ENCODE data around the gene STAT1.
A peak's percentile ranks its signal among the peaks of the same experiment; 100 is the strongest.
"Not testable (repeated sequence)": the region's sequence is repeated elsewhere in the genome, so short reads cannot be mapped to it uniquely, and the experiment has no call there.

Gene STAT1

DNA sequence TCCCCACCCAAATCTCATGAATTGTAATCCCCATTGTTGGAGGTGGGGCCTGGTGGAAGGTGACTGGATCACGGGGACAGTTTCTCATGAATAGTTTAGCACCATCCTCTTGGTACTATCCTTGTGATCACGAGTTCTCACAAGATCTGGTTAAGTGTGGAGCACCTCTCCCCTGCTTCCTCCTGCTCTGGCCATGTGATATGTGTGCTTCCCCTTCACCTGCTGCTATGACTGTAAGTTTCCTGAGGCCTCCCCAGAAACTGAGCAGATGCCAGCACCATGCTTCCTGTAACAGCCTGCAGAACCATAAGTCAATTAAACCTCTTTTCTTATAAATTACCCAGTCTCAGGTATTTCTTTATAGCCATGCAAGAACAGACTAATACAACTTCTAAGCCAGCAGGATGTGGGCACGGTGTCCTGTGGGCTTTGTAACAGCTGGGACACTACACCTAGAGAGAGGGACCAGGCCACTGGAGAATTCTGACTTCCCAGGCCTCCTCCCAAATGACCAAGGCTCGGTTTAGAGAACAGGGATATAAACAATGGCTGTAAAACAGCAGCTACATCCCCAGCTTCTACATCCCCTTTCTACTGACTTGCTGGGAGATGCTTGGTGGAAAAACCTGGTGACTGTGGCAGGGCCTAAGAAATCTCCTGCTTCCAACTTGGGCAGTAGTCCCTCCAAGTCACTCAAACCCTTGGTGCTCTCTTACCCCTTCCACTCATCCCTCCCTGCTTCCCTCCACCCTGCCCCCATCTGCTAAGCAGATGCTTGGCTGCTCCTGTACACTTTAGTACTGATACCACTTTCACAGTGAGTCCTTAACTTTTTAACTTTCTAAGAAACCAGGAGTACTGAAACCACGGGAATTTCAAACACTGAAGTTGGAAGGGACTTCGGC is 10.3 kb downstream of the STAT1 start:
- DNase-seq = no peak

DNA sequence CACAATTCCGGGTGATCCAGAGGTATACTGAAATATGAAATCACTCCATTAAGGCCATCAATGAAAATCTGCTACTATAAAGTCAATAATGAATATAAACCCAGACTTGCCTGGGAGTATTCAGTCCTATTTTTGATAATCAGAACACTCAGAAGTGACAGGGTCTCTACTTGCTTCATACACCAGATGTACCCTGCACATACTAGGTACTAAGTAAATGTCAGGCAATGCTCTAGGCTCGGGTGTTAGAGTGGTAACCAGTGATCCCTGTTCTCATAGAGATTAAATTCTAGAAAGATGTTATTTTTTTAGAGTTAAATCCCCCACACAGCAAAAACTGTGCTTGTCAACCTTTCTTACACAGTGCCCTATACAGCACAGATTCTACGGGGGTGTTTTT is 12.3 kb downstream of the STAT1 start:
- DNase-seq = no peak

DNA sequence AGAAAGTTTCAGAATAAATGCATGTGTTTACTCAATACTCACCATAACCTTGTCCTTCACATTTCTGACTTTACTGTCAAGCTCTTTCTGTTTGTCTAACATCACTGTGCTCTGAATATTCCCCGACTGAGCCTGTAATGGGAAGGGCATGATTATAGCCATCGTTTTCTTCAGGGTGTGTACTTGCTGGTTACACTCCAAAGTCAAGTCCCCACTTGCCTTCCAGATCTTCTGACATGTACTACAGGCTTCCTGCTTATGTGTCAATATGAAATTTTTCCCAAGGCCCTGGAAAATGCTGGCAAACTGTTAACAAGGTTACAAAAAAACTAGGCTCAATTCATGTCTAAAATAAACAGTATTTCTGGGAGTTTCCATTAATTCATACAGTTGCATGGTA is 12.9 kb downstream of the STAT1 start:
- no peak for DNase-seq

DNA sequence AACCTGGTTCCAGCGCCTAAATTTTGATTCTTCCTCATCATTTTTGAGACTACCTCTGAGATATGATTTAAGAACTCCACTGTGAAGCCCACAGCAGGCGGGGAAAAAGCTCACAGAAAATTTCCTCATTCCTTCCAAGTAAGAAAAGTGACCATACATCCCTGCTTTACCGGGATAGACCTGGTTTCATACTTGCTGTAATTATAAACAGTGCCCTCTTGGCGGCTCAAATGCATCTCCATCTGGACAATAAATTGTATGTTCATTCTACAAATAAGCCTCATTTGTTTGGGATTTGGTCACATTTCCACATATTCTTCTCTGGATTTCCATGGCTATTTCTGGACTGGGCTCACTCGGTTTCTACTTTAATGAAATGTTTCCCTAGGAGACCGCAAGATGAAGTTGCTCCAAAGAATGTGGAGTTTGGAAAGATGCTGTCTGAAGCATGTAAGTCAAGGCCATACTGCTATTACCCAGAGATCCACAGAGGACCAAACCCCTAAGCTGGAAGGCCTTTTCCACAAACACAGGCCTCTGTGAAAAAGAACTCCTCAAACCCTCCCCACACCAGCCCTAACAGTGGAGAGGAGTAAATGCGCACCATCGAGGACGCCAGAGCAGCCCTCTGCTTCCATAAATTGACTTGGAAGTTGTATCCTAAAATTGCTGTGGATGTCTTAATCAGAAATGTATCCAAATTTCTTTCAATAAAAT is 13.9 kb downstream of the STAT1 start:
- no peak for DNase-seq

DNA sequence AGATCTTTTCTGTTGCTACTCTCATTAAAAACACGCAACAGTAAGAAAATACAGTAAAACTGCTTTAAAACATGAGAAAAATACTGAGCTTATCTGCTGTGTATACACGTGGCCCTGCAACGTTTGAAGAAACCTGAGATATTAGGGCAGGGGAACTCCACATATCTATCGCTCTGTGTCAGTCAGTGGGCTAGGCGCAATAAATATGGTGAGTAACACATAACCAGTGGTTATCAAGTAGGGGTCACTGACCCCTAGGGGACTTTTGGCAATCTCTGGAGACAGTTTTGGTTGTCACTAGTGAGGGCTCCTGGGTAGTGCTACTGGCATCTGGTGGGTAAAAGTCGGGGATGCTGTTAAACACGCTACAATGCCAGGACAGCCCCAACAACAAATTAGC is 14.9 kb downstream of the STAT1 start:
- no peak for DNase-seq

DNA sequence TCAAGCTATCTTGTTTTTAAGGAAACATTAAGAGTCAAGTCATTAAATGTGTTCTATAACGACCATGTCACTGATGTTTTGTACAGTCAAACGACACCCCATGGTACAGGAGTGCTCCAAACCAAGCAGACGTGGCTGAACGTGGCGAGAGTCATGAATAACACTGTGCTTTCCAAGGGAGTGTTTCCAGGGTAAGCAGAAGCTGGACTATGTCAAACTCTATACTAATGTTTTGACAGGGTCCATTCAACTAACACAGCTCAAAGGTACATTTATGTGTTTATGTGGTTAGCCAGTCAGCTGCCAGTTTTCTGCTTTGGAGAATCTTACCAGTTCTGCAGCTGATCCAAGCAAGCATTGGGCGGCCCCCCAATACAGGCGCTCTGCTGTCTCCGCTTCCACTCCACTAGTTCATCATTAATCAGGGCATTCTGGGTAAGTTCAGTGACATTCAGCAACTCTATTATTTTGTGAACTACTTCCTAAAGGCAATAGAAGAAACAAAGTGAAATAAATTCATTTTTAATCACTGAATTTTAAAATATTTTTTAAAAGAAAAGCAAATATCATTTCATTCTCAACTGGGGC is 16.4 kb downstream of the STAT1 start:
- DNase-seq = no peak

DNA sequence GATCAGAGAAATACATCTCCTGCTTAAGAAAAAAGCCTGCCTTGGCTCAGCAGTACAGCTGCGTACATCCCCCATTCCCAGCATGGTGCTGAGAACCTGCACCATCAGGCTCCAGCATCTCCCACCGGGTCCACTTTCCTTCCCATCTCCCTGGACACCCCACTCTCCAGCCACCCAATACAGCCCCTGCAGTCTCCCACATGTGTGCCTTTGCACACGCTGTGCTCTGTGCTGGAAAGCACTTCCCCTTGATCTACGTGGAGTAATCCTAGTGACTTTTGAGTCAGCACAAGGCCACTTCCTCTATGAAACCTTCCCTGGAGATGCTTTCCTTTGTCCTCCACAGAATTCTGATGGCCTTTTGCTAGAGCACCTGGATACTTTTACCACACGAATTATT is 17.0 kb downstream of the STAT1 start:
- DNase-seq = no peak

DNA sequence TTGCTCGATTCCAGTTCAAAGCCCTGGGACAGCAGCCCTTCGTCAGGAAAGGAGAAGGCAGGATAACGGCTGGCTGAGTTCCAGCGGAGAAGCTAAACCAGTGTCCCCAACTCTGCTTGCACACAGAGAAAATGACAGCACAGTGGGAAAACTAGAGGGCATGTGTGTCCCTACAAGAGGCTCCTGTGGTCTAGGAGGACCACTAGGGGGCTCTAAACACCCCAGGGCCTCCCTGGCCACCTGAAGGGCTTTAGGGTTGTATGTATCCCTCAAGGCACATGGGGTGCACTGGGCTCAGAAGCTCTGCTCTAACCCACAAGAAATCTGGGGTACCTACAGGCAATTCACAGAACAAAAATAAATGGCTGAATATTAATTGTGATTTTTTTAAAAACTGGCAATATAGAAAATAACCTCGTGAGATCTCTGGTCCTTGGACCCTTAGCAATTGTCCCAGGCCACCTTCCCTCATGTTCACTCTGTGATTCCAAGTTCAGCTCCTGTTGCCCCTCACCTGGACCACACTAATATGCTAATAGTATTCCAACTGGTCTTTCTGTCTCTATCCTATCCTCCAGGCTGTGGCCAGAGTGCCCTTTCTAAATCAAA is 17.5 kb downstream of the STAT1 start:
- DNase-seq = peak in 1 of 2 experiments; percentile 6

DNA sequence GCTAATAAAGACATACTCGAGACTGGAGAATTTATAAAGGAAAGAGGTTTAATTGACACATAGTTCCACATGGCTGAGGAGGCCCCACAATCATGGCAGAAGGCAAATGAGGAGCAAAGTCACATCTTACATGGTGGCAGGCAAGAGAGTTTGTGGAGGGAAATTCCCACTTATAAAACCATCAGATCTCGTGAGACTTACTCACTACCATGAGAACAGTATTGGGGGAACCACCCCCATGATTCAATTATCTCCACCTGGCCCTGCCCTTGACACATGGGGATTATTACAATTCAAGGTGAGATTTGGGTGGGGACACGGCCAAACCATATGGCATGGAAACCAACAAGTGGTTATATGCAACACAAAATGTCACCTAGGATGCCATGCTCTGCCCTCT is 18.7 kb downstream of the STAT1 start:
- DNase-seq = not testable (repeated sequence)

DNA sequence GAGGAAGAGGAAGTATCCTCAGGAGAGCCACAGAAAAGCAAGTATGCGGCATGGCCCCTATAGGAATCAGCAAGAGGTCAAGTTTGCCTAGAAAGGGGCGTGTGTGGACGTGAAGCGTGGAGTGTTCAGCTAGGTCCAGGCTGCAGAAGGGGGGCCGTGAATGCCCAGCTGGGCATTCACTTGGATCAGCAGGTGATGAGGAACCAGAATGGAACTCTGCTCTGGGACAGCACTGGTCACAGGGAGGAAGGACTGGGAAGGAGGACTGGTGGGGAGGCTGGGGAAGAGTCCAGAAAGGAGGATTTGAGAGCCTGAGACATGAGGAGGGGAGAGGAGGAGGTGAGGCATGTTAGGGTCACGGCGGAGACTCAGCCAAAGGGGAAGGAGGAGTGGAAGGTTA is 19.8 kb downstream of the STAT1 start:
- DNase-seq = no peak

DNA sequence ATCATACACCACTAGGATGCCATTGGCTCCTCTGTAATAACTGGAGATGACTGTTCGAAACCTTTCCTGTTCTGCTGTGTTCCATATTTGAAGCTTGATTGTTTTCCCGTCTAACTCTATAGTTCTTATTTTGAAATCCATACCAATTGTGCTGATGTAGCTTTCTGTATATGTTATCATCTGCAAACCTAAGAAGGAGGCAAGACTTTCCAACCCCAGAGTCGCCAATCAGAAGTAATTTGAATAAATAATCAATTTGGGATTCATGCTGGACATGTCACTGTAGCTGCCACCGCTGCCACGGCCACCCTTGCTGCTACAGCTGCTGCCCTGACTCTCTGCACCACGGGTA is 20.7 kb downstream of the STAT1 start:
- no peak for DNase-seq

DNA sequence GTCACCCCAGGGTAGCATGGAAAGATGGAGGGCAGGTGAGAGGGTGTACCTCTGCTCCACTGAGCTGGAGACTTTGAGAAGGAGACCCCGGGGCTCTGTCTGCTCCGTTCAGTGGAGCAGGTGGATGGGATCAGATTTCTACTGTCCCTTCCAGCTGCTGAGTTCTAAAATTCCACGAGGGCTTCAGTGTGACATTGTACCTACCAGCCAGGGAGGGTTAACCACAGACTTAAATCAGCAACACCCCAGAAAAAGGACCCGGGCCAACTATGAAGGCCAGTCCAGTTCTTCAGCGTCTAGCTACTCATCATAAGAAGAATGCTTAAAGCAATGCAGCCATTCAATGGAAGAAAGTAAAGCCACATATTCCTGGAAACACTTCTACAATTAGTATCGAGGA is 23.8 kb downstream of the STAT1 start:
- no peak for DNase-seq

DNA sequence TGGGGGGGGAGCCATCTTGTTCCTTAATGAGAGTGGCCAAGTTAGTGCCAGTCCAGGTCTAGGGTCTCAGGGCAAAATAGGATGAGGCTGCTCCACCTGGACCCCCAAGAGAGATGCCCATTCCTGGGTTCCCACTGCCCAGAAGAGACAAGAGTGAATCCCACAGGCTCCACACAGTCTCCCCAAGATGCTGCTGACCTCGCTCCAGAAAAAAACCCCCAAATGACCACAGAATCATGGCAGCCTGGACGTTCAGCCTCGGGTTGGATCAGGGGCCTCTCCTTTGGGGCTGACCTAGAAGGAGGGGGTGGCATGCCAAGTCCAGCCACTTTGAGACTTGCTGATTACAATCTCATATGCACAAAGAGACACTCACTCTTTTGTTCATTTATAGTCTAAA is 25.1 kb downstream of the STAT1 start:
- DNase-seq = no peak

DNA sequence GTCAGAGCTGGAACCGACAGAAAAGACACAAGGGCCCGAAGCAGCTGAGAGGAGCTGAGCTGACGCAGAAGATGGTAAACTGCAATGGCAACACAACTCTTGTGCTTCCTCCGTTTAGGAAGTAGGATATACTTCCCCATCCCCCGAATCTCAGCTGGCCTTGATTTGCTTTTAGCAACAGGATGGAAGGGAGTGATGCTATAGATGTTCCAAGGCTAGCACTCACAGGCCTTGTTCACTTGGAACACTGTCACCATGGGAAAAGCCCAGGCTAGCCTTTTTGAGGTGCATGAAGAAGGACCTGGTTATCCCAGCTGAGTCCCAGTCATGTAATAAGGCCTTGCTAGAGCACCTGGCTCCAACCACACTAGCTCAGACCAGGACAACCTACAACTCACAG is 26.0 kb downstream of the STAT1 start:
- DNase-seq = no peak

DNA sequence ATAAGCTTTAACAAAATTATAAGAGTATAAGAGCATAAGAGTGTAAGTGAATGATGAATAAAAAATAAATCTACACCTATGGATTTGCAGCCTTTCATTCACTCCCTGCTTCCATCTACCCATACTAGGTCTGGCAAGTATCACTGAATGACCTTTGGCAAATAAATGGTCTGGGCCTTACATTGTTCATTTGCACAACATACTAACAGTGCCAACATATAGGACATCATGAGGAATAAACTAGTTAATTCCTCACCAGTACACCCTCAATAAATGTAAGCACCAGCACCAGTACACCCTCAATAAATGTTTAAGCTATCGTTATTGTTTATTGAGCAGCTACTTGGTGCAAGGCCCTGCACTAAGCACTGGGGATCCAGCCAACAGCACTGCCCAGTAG is 26.9 kb downstream of the STAT1 start:
- no peak for DNase-seq

DNA sequence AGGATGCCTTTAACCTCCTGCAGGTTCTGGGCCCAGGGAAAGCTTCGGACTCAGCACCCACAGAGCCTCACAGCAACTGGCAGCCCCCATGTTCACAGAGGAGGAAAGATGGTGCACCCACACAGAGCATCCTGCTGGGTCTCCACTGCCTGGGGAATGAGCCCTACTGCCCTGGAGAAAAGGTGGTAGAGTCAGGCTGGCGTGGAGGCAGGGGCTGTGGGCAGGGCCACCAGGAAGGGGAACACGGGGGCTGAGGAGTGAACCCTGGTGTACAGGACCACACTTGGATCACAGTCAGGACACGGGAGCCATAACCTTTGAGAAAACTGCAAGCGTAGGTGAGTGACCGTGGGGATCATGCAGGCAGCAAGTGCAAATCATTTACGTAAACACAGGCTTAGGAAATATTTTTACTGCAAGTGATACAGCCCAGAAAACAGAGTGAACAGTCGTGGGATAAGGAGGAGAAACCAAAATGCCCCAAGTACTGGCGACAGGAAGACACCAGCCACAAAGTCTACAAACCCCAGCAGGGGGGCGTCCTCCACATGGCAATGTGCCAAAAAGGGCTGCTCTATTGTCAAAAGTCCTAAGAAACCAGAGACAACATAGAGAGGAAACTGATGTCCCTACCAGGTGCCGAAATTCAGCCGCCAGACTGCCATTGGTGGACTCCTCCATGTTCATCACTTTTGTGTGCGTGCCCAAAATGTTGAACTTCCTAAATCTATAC is 27.6 kb downstream of the STAT1 start:
- no peak for DNase-seq

DNA sequence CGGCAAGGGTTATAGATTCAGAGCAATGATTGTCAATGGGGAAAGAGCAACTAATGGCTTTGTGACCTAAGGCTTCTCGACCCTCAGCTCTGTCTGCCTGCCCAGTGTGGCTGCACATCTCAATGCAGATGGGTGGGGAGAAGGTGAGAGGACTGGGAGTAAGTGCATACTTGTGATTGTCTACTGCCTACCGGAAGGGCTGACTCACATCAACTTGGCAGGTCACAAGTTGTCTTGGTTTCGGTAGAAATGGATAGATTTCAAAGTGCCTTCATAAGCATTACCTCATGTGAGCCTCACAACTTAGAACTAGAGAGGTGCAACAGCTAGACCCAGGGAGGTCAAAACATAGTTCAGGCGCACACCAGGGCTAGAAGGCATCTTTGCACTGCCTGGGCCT is 29.4 kb downstream of the STAT1 start:
- DNase-seq = no peak

DNA sequence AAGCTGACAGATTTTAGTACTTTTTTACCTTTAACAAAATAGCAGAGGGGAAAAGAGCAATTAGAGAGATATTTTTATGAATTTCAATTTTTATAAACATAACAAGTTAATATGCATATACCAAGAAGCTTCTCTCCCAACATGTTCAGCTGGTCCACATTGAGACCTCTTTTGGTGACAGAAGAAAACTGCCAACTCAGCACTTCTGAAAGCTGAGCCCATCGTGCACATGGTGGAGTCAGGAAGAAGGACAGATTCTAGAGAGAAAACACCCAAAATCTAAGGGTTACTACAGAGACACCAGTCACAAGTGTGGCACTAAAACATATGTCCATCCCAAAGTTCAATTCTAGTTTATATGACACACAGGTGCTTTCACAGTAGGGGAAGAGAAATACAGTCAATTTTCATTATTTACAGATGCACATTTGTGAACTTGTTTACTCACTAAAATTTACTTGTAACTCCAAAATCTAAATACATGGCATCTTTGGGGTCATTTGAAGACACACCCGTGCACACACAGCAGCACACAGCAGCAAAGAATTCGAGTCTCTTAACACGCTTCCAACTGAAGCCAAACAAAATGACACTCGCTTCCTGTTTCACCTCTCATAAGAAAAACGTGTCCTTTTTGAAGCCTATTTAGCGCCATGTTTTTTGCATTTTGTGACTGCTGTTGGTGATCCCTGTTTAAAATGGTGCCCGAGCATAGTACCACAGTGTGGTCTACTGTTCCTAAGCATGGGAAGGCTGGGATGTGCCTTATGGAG is 31.5 kb downstream of the STAT1 start:
- no peak for DNase-seq

DNA sequence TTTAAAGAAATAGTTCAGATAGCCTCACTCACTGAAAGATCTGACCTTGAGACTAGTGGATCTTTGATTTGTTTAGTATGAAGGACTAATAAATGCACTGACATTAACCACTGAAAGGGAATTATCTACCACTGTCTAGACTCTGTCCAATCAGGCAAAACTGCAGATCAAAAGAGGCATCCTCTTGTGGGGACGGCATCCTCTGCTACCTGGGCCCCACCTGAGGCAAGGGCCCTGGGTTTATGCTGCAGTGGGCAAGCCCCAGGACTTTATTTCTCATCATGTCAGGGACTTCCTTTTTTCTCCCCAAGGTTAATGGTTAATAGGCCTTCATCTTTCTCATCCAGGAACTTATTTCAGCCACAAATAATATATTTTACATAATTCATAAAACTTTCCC is 32.2 kb downstream of the STAT1 start:
- no peak for DNase-seq

DNA sequence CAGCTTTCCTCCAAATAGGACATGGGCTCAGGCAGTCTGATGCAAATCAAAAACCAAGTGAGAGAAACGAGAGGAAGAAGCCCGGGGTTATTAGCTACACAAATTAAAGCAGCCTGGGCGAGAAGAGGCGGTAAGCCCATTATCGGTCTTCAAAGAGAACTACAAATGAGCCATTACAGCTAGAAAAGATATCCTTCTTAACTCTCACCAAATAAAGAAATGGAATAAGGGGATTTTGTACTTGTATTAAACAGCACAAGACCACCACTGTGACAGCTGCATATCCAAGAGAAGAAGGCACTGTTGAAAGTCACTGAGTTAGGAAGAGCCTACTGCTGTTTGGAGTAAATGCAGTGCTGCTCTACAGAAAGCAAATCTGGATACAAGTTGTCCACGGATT is 32.6 kb downstream of the STAT1 start:
- DNase-seq = no peak

DNA sequence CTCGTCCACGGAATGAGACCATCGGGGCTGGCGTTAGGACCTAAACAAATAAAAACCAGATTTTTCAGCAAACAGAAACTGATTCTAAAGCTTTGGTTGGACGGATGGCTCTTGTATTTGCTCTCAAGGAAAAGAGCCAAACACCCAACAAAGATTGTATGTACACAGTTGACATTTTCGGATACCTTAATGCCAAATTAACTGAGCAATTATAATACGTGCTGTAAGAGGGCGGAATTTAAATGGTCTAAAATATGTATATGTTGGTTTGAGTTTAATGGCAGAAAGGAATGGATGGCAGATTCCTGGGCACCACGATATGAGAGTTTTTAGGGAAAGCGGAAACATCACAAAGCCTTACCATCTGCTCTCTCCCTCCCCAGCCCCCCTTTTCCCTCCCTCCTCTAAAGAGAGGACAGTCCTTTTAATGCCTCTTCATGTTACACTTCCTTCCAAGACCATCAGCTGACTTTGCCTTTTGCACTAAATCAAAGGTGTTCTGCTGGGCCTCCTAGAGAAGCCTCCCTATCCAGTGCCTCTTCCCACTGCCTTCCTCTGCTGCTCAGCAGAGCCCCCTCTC is 33.3 kb downstream of the STAT1 start:
- no peak for DNase-seq

Data from NCI-H446 (cell line).